Measurements from ENCODE around the gene ITGAL. TPM values are rescaled to one million over a fixed set of nuclear protein-coding genes. Genes with fewer than 3 reads are reported as not detected.

ITGAL gene
- total and polyA plus RNA-seq, 2 of the 13 experiments (the other 11 are each of a cell fraction or from before 2014, with no cell fraction given) = 0.86 to 1.2 TPM

- TF ChIP-seq, protein P1, sequence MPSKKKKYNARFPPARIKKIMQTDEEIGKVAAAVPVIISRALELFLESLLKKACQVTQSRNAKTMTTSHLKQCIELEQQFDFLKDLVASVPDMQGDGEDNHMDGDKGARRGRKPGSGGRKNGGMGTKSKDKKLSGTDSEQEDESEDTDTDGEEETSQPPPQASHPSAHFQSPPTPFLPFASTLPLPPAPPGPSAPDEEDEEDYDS (CRISPR knock-in tag; IDR thresholded peaks at IDR 0.05) = peak; percentile 71; the same call in 1 of the 2 replicates
- TF ChIP-seq ZNF501 (CRISPR knock-in tag; IDR thresholded peaks at IDR 0.05) (peak; percentile 86), TBP (CRISPR knock-in tag; IDR thresholded peaks at IDR 0.05) (peak; percentile 49; the same call in 1 of the 2 replicates), ZNF780A (CRISPR knock-in tag; IDR thresholded peaks at IDR 0.05) (no peak), ZNF326 (CRISPR knock-in tag; IDR thresholded peaks at IDR 0.05; ENCODE audit: borderline replicate concordance) (no peak; the same call in 1 of the 2 replicates), RXRB (CRISPR knock-in tag; IDR thresholded peaks at IDR 0.05; ENCODE audit: borderline replicate concordance) (peak; percentile 31; the same call in 1 of the 2 replicates), FLYWCH1 (CRISPR knock-in tag; IDR thresholded peaks at IDR 0.05) (0 out of 2 replicates have a peak, but pooled peaks have one; percentile 49), ZNF672 (CRISPR knock-in tag; IDR thresholded peaks at IDR 0.05) (no peak), ZNF674 (CRISPR knock-in tag; IDR thresholded peaks at IDR 0.05; ENCODE audit: low read depth) (no peak), ZBTB39 (CRISPR knock-in tag; IDR thresholded peaks at IDR 0.05) (0 out of 2 replicates have a peak, but pooled peaks have one; percentile 36), ADNP (CRISPR knock-in tag; IDR thresholded peaks at IDR 0.05) (no peak), ZNF720 (CRISPR knock-in tag; IDR thresholded peaks at IDR 0.05) (no peak), PAXIP1 (CRISPR knock-in tag; conservative IDR thresholded peaks at IDR 0.05) (peak; percentile 69; the same call in 1 of the 2 replicates), SNRNP70 (IDR thresholded peaks at IDR 0.05; ENCODE audit: low read depth, low read length) (no peak), ZNF605 (CRISPR knock-in tag; IDR thresholded peaks at IDR 0.05) (peak; percentile 23; the same call in 1 of the 2 replicates), ARNT2 (CRISPR knock-in tag; IDR thresholded peaks at IDR 0.05; ENCODE audit: low read depth) (no peak), ZNF777 (CRISPR knock-in tag; IDR thresholded peaks at IDR 0.05) (peak; percentile 64), ZNF296 (CRISPR knock-in tag; conservative IDR thresholded peaks at IDR 0.05) (no peak)
- TF ChIP-seq, protein P2, sequence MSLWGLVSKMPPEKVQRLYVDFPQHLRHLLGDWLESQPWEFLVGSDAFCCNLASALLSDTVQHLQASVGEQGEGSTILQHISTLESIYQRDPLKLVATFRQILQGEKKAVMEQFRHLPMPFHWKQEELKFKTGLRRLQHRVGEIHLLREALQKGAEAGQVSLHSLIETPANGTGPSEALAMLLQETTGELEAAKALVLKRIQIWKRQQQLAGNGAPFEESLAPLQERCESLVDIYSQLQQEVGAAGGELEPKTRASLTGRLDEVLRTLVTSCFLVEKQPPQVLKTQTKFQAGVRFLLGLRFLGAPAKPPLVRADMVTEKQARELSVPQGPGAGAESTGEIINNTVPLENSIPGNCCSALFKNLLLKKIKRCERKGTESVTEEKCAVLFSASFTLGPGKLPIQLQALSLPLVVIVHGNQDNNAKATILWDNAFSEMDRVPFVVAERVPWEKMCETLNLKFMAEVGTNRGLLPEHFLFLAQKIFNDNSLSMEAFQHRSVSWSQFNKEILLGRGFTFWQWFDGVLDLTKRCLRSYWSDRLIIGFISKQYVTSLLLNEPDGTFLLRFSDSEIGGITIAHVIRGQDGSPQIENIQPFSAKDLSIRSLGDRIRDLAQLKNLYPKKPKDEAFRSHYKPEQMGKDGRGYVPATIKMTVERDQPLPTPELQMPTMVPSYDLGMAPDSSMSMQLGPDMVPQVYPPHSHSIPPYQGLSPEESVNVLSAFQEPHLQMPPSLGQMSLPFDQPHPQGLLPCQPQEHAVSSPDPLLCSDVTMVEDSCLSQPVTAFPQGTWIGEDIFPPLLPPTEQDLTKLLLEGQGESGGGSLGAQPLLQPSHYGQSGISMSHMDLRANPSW (CRISPR knock-in tag; IDR thresholded peaks at IDR 0.05; ENCODE audit: borderline replicate concordance) = no peak
- TF ChIP-seq, protein P3, sequence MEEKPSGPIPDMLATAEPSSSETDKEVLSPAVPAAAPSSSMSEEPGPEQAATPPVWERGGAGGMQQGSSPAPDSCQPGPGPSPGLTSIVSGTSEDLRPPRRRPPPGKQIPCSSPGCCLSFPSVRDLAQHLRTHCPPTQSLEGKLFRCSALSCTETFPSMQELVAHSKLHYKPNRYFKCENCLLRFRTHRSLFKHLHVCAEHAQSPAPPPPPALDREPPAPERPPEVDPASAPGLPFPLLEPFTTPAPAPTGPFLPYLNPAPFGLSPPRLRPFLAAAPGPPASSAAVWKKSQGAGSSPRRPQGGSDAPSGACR (CRISPR knock-in tag; IDR thresholded peaks at IDR 0.05) = peak; percentile 86; the same call in 1 of the 2 replicates
Measured at GRCh38 chr16:30526823-30527634, 54.5 kb downstream of the ITGAL start (continued).
